HG03139 (cell line): ENCODE results near the gene RNF175.
"Not testable (repeated sequence)": the region's sequence is repeated elsewhere in the genome, so short reads cannot be mapped to it uniquely, and the experiment has no call there.

Source experiments
- ATAC-seq: cut with Tn5 transposase; IDR thresholded peaks from one replicate; pipeline ENCODE4 v1.9.1; 2021; ENCODE audit not compliant: unreplicated experiment

RNF175 gene

DNA sequence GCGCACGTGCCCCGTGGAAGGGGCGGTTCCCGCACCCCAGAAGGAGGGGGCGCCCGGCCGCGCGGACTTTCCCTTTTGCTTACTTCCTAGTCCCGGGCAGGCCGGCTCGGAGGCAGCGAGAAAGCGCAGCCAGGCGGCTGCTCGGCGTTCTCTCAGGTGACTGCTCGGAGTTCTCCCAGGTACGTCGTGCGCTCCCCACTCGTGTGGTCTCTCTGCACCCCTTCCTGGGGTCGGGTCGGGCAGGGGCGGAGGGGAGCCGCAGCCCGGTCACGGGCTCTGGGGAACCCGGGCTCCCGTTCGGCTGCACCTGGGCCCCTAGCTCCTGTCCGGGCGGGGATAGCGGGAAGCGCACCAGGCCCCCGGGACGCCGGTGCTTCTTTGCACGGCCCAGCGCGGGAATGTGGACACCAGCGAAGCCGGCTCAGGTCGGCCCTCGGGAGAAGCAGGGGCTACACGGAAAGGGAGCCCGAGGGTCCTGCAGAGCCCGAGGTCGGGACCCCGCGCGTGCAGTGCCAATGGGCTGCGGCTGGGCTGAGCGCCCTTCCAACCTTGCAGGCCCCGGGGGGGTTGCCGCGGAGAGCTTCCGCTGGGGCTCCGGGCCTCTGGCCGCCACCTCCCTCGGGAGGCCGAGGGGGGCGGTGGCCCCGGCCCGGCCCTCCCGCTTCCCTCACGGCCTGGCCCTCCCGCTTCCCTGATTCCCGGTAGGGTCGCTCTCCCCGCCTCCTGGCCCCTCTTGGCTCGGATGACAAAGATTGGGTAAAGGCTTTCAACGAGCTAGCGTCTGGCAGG lies 75.4 kb downstream of the RNF175 start, which contains the start of gene TLR2:
Gene TLR2 (plus strand): TSS at position 99 of the 789 bp plus-strand sequence. CDS start 18,628 bp downstream, outside the sequence.
- ATAC-seq, result peak; percentile 85

DNA sequence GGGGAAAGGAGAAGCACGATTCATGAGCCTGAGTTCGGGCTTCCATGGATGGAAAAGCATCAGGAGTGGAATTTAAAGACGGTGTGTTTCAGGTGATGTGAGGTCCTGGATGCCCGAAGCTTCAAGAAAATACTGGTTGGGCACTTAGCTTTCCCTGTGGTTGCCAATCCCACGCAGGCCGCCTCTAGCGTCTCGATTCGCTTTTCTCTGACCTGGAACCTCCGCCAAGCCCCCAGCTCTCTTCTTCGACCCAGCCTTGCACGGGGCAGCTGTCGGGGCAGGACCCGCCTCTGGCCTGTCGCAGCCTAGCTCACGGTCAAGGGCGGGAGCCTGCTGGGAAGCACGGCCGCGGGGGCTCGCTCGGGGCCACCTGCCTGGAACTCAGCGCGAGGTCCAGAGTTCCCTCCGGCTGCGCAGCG lies 76.1 kb downstream of the RNF175 start:
- no peak for ATAC-seq

DNA sequence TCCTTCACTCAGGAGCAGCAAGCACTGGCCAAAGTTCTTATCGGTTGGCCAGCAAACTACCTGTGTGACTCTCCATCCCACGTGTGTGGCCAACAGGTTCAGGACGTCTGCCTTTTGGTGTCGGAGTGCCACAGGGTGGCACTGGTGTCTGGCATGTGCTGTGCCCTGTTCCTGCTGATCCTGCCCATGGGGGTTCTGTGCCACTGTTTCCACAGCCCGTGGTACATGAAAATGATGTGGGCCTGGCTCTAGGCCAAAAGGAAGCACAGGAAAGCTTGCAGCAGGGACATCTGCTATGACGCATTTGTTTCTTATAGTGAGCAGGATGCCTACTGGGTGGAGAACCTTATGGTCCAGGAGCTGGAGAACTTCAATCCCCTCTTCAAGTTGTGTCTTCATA lies 80.3 kb downstream of the RNF175 start:
- ATAC-seq, result no peak

DNA sequence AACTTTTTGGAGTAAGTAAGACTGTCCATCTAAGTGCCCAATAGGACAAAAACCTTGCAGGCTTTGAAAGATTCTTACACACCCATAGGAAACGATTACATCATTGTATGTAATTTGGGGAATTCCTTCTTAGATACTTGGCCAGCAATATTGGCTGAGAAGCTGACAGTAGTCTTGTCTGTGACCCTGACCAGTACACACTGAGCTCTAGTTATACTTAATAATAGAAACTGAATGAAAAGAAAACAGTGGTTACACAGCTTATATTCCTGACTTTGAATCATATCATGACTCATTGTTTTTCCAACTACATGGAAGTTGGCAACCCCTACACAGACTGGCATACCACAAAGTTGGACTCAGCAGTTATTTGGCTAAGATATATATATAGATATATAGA lies 82.8 kb downstream of the RNF175 start:
- ATAC-seq, result no peak

DNA sequence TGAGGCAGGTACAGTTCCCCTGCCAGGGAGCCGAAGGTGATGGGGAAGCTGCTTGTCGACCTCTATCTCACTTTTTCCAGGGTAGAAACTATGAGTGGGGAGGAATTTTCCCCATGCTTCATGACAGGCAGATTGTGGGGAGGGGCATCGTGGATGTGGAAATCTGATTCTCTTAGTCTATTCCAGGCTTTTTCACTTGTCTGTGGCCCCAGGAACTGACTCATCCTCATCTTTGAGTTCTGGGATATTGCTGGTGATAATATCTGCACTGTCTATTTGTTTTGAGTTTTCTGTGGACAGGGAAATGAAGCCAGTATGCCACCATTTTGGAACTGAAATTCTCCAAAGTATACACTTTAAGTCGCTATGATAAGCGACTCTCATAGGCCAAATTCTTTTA lies 83.3 kb downstream of the RNF175 start:
- no peak for ATAC-seq

DNA sequence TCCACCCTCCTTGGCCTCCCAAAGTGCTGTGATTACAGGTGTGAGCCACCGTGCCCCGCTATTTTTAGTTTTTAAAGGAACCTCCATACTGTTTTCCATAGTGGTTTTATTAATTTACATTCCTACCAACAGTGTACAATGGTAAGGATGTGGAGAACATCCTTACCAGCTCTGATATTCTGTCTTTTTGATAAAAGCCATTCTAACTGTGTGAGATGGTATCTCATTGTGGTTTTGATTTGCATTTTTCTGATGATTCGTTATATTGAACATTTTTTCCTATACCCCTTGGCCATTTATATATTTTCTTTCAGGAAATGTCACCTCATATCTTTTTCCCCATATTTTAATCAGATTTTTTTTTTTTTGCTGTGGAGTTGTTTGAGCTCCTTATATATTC lies 90.0 kb downstream of the RNF175 start:
- no peak for ATAC-seq

DNA sequence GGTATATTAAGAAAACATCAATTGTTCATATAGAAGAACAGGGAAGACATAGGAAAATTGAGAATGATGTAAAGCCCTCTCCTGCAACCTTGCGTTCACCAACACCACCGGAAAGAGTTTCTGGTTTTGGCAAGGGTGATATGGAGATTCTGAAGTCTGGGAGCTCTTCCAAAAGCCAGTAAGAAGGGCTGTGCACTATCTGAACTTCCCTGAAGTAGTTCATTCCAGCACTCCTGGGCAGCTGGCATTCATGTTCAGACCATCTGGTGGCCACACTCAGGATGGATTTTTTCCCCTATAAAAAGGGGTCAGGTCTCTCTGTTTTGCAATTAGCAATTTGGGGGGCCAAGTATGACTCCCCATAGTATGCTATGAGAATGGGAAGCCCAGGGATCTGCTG lies 91.2 kb downstream of the RNF175 start:
- no peak for ATAC-seq

DNA sequence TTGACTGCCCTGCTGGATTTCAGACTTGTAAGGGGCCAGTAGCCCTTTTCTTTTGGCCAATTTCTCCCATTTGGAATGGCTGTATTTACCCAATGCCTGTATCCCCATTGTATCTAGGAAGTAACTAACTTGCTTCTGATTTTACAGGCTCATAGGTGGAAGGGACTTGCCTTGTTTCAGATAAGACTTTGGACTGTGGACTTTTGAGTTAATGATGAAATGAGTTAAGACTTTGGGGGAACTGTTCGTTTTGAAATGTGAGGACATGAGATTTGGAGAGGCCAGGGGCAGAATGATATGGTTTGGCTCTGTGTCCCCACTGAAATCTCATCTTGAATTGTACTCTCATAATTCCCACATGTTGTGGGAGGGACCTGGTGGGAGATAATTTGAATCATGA lies 93.3 kb downstream of the RNF175 start:
- not testable (repeated sequence) for ATAC-seq

DNA sequence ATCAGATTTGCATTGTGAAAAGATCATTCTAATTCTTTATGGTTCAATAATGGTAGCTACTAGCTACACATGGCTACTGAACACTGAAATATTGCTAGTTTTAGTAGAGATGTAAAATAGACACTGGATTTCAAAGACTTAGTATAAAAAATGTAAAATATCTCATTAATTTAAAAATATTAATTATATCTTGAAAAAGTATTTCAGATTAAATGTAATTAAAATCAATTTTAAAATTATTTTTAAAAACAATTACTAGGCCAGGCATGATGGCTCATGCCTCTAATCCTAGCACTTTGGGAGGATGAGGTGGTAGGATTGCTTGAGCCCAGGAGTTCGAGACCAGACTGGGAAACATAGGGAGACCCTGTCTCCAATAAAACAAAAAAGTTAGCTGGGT lies 96.2 kb downstream of the RNF175 start:
- ATAC-seq, result no peak

DNA sequence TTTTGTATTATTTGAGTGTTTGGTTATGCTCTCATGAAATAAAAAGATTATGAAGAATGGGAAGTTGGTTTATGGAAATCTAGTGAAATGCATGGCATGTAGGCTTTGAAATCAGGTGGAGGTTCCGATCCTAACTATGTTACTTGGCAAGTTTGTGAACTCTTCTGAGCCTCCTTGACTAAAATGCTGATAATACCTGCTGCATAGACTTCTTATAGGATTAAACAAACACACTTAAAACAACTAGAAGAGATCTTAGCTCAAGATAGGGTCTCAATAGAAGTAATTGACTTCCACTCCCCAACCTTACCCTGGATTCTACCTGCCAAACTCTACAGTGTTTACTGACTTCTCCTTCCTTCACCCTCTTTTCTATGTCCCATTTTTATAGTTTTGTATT lies 97.9 kb downstream of the RNF175 start:
- ATAC-seq, result no peak

DNA sequence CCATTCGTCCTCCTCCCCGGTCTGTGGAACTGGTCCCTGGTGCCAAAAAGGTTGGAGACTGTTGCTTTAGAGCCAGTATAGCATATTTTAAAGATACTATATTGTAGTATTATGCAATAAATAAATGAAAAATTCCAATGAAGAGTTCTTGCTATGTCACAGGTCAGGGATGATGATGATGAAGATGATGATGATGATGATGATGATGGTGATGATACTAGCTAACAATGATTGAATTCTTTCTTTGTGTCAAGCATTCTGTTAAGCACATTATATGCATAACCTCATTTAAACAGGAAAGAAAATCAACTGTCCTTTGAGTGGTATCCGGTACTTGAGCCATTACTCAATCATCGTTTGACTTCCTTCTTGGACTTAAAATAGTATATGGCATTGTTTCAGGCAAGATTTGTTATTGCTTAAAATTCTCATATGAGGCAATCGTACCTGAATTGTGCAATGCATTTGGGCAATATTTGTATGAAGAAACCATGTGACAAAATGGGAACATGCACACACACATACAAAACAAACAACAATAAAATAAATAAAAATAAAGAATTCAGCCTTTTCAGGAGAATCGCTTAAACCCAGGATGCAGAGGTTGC lies 98.5 kb downstream of the RNF175 start:
- no peak for ATAC-seq
